Sigmoid colon (tissue), 4 donors: ENCODE measurements around the gene PITHD1.
"Not testable (repeated sequence)": the region's sequence is repeated elsewhere in the genome, so short reads cannot be mapped to it uniquely, and the experiment has no call there.

ENCODE experiments used
- CTCF ChIP-seq, 4 experiments: fragments of 450-650 bp in 3 of 4; fragments of 200-600 bp in 1 of 4; IDR thresholded peaks; one replicate each; pipeline ENCODE4 v1.5.1; 2016 to 2019; ENCODE audit warnings: antibody characterized with exemption in 4 of 4, mild to moderate bottlenecking in 3 of 4, moderate library complexity in 2 of 4
- EP300 ChIP-seq, 4 donors: sonication (generic); formaldehyde crosslinking; IDR thresholded peaks; one replicate each; pipeline ENCODE4 v1.6.1; 2017; ENCODE audit warnings: antibody characterized with exemption in 4 of 4
- POLR2AphosphoS5 ChIP-seq, 4 donors: sonication (generic); formaldehyde crosslinking; IDR thresholded peaks; one replicate each; pipeline ENCODE4 v1.6.1; 2017; ENCODE audit warnings: antibody characterized with exemption in 4 of 4

- TF ChIP-seq EP300, CTCF, POLR2AphosphoS5 (IDR thresholded peaks at IDR 0.05): not testable (repeated sequence)
Measured at GRCh38 chr1:23834156-23834555, 55.9 kb downstream of the PITHD1 start.
